NCI-H146 treated with DMSO at 0.1 percent for 48 hours (cell line): ENCODE measurements around the gene RGS7.
A peak's percentile ranks its signal among the peaks of the same experiment; 100 is the strongest.
"Not testable (repeated sequence)": the region's sequence is repeated elsewhere in the genome, so short reads cannot be mapped to it uniquely, and the experiment has no call there.

Source experiments
- DNase-seq: peaks from one replicate; lab custom pipeline; 2025; ENCODE audit not compliant: unreplicated experiment; lab: John Stamatoyannopoulos, UW

Gene RGS7

DNA sequence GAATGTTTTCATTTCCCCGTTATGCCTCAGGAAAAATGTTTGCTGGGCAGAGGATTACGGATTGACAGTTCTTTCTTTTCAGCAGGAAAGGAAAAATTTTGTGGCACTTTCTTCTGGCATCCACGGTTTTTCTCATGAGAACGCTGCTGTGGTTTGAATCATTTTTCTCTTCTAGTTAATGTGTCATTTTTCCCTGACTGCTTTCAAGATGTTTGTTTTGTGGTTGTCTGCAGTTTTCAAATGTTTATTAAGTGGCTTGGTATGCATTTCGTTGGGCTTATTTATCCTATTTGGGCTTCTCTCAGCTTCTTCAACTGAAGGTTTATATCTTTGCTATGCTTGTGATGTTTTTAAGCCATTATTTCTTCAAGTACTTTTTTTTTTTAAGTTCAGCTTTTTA lies 359.0 kb downstream of the RGS7 start:
- DNase-seq, result no peak

DNA sequence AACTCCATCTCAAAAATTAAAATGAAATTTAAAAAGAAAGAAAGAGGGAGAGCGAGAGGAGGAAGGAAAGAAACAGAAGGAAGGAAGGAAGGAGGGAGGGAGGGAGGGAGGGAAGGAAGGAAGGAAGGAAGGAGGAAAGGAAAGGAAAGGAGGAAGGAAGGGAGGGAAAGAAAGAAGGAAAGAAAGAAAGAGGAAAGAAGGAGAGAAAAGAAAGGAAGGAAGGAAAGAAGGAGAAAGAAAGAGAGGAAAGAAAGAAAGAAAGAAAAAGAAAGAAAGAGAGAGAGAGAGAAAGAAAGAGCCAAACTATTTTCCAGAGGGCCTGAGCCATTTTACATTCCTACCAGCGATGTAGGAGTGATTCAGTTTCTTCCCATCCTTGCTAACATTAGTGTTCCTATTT lies 364.0 kb downstream of the RGS7 start:
- DNase-seq, result no peak

DNA sequence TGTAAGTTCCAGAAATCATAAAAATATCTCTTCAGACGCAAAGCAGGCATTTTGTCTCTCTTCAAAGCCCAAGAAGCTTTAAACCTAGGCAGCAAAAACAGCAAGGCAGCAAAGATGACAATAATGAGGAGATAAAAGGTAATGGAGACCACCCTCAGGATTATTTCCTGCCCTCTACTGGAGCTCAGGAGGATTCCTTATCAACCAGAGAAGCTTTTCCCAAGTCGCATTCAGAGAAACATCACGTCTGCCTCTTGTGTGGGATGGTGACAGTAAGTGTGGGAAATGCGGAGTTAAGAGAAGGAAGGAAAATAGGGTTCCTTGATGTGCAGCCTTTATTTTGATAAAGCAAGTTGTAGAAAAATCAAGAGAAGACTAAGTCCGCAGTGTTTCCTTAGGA lies 365.8 kb downstream of the RGS7 start:
- no peak for DNase-seq

DNA sequence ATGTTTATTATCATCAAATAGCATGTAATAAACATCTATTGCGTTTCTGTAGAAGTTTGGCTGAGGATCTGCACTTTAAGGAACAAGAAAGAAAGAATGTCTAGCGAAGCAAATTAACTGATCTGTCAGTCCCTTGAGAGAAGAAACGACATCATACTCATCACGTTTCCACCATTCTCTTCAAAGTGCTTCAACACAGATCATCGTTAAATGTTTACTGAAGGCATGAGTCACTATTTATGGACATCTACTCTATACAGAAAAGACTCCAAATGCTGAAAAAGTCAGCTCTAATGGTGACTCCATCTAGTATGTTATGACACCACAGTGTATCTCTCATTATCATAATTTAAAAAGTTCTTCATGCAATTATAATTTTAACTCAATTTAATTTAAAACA lies 369.1 kb downstream of the RGS7 start:
- no peak for DNase-seq

DNA sequence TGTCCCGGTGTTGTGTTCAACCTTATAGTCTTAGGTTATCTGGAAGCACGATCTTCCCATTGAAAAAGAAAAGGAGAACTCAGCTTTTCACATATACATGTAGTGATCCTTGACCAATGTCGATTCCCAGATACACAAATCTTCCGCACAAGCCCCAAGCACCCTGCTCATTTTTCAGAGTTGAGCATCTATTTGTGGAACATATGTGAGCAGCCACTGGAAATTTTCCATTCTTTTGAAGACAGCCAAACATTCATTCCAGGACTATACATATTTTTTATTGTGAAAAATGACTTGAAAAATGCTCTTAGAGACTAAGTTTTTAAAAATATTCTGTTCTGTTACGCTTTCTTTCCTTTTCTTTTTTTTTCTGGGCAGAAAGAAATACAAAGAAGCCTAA lies 371.9 kb downstream of the RGS7 start:
- no peak for DNase-seq

DNA sequence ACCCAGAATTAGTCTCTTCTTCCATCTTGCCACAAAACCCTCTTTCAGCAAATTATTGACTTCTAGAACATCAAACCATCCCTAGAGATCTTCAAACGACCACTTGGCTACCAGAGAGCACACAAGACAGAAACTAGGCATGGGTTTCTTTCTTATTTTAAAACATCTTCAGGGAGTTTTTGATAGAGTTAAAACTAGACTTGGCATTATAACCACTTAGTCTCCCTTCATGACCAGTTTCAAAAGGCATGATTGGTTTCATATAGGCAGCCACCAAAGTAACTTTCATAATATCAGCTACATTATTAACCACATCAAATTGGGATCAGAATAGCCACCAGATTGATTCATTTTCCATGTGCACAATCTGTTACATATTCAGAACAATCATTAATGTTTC lies 376.7 kb downstream of the RGS7 start:
- no peak for DNase-seq

DNA sequence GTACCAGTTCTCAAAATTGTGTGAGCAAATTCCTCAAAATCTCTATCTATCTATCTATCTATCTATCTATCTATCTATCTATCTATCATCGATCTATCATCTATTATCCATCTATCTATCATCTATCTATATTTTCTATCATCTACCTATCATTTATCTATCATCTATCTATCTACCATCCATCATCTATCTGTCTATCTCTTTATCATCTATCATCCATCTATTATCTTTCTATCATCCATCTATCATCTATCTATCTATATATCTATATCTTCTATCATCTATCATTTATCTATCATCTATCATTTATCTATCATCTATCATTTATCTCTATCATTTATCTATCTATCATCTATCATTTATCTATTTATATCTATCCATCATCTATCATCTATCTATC lies 380.3 kb downstream of the RGS7 start:
- DNase-seq, result no peak

DNA sequence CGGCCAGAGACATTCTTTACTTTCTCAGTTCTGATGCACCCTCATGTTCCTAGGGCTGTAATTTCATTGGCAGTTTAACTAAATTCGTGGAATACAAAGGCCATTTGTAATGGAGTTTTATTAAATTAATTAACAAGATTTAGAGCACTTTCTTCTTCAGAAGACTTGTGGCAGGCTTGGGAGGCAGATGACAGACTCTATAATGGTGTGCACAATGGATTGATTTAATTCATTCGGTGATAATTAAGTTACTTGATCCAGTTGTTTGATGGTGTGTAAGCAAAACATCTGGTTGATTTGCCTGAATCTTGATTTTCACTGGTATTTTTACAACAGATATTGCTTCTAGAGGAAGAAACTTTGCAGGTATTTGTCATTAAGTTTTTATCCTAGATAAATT lies 383.1 kb downstream of the RGS7 start:
- no peak for DNase-seq

DNA sequence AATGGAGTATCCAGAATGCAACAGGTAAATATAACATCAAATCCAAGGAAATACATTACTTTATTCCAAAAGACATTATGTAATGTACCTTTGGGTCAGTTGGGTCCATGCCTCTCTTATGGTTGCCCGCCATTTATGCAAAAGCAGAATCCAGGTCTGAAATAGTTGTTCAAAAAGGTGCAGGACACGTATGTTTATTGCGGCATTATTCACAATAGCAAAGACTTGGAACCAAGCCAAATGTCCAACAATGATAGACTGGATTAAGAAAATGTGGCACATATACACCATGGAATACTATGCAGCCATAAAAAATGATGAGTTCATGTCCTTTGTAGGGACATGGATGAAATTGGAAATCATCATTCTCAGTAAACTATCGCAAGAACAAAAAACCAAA lies 384.9 kb downstream of the RGS7 start:
- DNase-seq, result not testable (repeated sequence)

DNA sequence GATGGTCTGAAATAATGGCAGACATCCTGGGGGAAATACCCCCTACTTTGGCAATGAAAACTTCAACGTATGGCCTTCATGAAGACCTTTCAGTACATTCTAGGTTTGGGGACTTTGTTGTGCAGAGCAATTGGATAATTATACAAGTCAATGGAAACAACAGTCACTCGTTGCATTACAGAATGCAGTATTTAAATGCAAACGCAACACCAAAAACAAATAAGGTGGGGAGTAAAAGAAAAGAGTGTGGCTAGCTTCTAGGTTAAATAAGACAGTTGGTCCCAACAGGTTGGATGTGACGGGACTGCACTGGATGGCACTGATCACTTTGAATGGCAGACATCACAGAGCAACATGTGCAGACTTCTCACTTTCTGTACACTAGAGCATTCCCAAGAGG lies 386.8 kb downstream of the RGS7 start:
- no peak for DNase-seq

DNA sequence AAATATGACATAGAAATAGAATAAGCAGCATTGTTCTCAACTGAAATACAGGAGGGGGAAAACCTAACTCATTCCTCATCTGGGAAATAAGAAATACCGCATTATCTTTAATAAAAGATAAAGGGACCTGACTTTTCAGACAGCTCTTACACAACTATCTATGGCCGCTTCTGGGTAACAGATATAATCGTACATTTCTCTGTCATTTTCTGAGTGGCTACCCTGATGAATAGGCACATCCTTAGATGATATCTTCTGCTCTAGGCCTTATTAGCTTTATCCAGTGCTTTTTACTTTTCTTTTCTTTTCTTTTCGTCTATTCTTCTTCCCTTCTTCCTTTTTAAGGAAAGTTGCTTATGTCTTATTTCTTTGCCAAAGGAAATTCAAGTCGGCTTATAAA lies 388.1 kb downstream of the RGS7 start:
- no peak for DNase-seq

DNA sequence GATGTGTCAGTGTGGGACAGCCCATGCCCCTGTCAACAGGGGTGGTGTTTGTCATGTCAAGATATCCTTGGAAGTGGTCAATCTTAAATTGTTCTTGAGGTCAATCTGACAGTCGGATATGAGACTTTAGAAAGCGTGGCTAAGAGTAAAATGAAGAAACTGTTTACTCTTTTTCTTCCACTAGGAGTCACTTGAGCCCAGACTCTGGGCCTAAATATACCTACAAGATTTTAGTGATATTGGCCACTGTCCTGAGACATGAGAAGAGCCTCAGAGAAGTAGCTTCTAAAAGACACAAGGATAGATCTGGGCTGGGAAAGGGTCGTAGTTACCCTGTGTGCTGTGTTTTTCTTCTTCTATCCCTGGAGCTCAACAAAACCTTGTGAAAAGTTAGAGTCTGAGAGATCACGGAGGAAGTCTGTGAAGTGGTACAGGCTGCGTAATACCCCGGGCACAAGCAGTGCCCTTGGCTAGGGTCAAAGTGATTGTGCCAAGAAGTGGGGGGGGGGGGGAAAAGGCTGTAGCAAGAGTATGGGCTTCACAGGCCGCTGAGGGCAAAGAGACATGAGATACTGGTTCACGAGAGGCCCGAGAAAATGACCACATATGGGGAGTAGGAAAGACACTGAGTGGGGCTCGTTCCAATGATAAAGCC lies 389.8 kb downstream of the RGS7 start:
- DNase-seq, result peak; percentile 15

DNA sequence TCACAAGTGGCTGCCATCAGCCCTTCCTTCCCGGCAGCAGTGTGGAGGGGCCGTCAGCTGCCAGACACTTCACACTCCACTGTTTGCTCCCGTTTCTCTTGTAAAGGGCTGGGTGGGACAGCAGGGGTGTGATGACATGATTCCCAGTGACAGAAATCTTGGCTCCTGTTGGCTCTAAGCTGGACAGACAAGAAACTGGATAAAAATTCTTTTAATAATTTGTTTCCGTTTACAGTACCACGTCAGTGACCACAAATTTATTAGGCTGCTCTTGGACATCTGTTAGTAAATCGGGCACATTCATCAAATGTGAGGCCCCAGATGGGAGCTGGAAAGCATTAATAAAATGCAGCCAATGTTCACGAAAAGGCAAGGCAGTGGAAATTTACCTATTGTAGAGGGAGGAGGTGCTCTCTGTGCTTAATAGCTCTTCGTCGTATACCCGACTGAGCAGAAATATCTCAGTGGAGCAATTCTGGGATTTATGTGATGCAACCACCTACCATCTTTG lies 391.4 kb downstream of the RGS7 start:
- no peak for DNase-seq

DNA sequence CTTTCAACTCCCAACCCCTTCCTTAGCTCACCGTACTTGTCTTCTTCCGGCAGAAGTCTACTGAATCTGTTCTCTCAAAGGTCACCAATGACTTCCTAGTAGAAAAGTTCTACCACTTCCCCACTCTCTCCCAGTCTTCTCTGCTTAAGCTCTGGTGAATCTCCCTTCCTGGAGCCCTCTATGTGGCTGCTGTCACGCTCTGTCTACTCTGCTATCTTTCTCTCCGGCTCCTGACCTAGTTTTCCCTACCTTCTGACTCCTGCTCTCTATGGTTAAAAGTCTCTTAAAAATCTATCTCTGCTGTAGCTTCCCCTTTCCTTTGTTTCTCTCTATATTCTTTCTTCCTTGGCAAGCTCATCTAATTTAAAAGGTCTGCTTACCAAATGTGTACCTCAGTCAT lies 394.9 kb downstream of the RGS7 start:
- DNase-seq, result no peak

DNA sequence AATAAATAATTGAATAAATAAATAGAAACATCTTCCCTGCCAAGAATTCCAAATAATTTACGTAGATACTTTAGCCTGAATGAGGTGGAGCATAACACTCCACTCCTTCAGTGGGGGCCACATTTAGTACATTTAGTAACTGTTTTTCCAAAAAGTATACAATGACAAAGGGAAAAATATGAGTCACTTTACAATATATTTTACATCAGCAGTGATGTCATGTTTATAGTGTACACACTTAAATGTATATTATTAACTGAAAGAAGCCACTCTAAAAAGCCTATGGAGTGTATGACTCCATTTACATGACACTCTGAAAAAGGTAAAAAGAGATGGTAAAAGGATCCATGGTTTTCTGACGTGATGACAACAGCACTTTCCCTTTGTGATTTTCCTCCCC lies 400.6 kb downstream of the RGS7 start:
- no peak for DNase-seq

DNA sequence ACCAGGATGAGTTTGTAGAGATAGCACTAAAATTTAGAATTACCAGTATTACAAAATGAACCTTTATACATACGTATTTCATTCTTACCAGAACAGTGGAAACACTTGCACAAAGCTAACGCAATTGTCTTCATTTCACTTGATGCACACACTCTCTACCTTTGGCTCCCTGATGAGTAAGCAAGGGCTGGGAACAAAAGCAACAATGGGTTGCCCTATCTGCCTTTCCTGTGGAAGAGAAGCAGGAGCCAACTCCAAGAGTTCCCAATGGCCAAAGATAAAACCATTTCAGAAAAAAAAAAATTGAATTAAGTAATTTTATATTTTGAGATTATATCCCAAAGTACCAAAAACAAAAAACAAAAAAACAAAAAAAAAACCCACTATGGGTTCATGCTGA lies 401.0 kb downstream of the RGS7 start:
- DNase-seq, result no peak

DNA sequence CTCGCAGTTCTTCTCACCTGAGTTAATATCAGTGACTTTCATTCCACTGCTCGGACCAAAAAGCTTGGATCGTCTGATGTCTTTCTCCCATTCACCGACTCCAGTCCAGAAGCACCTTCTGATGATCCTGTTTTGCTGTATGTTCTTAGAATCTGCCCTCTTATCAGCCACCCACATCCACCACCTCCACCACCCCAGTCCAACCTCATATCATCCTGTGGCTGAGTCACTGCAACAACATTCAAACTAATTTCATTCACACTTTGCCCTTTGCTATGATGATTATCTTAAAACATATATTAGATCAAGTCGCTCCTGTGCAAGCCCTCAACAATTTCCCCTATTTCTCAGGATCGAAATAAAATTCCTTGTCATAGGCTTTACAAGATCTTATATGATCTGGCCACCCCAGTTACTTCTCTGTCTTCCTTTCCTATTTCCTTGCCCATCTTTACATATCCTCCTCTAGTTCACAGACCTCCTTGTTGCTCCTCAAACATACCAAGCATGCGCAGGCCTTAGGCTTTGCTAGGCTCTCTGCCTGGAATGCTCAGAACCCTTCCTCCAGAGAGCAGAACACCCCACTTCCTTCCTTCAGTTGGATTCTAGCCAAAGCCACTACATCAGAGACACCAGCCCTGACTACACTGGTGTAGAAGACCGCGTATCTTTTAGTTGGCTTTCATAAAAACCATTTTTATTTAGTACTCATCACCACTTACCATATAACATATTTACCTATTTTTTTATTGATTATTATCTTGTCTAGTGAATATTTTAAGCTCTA lies 409.4 kb downstream of the RGS7 start:
- no peak for DNase-seq

DNA sequence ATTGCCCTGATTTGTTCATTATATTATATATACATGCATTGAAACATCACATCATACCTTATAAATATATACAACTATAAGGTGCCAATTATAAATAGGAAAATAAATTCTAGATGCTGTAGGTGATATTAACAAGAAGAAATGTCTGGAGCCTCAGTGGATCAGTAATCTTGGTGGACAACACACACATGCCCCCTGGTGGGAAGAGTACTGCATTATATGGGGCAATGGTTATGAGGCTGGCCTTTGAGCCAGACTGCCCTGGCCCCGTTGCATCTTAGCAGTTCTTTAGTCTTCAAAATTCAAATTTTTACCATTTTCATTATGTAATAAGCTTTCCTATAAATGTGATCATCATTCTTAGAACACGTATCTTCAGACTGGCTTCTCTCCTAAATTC lies 410.1 kb downstream of the RGS7 start:
- DNase-seq, result no peak

DNA sequence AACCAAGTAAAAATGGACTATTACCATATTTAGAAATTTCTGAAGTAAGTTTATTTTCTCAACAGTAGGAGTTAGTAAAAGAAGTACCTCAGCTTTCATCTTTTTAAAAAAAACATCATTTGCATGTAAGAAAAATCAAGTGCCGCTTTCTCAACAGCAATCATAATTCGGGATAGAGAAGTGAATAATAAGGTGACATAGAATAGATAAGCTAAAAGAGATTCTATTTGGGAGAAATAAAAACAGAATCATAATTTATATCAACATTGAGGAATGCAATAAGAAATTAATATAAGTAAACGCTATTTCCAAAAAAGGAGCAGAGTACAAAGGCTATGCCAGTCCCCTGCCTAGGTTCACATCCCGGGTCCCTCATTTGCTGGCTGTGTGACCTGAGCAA lies 414.1 kb downstream of the RGS7 start:
- no peak for DNase-seq

DNA sequence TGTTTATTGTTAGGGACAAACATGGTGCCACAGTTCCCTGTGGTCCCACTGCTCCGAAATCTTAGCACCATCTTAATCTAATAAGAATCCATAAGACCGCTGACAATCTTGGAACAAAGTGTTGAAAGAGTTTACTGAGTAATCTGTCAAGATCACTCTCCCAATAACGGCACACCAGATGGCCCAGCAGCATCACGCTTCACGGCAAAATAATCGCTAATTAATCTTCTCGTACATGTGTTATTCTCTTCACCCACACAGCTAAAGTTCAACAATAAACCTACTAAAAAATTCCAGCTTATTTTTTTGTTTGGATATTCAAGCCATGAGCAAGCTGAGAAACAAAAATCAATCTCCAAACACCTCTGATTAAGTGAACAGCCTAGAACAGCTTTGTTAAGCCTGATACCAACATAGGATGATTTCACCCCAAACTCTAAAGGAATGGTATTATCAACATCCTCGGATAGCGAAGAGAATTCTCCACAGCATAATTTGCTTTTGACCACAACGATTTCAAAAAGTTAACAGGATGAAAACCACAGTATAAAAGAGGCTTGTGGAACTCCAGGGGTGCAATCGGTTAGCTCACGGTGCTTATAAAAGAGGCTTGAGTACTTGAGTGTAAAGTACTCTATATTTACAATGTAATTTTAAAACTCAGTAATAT lies 415.2 kb downstream of the RGS7 start:
- no peak for DNase-seq

DNA sequence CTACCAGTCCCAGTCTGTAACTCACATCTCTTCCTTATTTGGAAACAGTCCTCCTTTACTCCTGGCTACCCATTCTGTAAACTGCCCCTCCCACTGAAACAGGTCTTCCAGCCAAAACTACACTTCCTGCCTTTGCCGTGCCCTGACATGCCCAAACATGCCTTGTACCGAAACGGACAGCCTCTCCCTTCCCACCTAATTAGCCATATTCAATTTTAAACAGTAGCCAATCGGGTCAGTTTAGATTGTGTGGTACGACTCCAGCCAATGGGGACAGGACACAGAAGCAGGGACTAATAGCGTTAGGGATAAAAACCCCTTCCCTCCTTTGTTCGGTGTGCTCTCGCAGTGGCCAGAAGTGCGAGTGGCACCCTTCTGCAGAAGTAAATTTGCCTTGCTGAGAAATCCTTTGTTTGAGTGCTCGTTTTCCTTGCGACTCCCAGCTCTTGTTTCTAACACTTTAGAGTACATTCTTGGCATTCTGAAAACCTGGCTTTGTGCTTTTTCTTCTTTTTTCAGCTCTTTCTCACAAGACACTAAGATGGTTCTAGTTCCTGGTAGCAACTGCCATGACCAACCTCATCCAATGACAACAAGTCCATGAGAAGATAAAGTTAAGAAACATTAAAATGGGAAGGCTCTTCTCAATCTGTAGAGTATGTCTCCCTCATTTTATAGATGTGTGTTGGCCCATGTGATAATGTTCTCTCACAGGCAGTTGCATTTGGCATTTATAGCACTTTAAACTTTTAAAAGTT lies 419.9 kb downstream of the RGS7 start:
- DNase-seq, result no peak
